Testis (tissue), 2 donors: ENCODE data around the gene MEF2C.

Source experiments
- CTCF ChIP-seq, 3 experiments: fragments of 450-650 bp in 2 of 3; fragments of 200-600 bp in 1 of 3; sonication (generic) in 1 of 3; IDR thresholded peaks; one replicate each; pipeline ENCODE4 v1.5.1; 2016 to 2019; ENCODE audit warnings: antibody characterized with exemption in 3 of 3, mild to moderate bottlenecking in 2 of 3, moderate library complexity in 1 of 3
- POLR2A ChIP-seq: fragments of 450-650 bp; IDR thresholded peaks from one replicate; pipeline ENCODE4 v1.6.1; 2017; ENCODE audit warnings: antibody characterized with exemption, mild to moderate bottlenecking, moderate library complexity

DNA sequence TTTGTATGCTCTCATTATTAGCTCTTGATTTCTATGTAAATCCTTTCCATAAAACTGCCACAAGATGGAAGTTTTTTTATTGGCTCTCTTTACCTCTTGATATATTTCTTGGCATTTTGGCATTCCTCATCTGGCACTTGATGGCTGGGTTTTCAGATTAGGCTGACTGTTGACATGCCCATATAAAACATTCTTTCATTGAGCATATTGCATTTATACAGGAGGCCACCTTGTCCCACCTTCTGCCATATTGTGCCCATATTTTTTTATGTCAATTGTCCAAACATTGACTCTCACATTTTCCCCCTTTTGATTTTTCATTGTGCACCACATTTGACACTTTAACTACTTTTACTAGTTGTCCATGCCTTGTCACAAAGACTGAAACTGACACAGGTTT, 182.9 kb downstream of the MEF2C start:
- TF ChIP-seq CTCF (IDR thresholded peaks at IDR 0.05) (no peak), POLR2A (no peak)
